ENCODE data around the gene SCARB1. TPM values are rescaled to one million over a fixed set of nuclear protein-coding genes. Genes with fewer than 3 reads are reported as not detected.

Gene SCARB1
- total and polyA plus RNA-seq, 9 of the 15 experiments (the other 6 are each of a cell fraction or from before 2014, with no cell fraction given): 0.56 to 157 (median 52.8) TPM

- H3K9me1 ChIP-seq (ENCODE audit: control insufficient read depth, insufficient read depth, low read length): no peaks in the 10 kb centered on the region
- H4K20me1 ChIP-seq (replicated peaks; ENCODE audit: control insufficient read depth, insufficient read depth, low read length): no peaks in the 10 kb centered on the region; the same call in 1 of the 2 replicates
- H3K36me3 ChIP-seq (ENCODE audit: control insufficient read depth, insufficient read depth, low read length): no peaks in the 10 kb centered on the region
- H3K79me2 ChIP-seq (ENCODE audit: control insufficient read depth, insufficient read depth, low read length): no peaks in the 10 kb centered on the region
- in situ Hi-C loops (cut with MboI) (no loop called here), intact Hi-C loops (cut with micrococcal nuclease) (loop anchor here (2.0 kb wide), 2 partner anchors 22 kb away; partner anchors contain the start of gene SCARB1)
- H3K27ac ChIP-seq (ENCODE audit: extremely low read depth, low read depth, low read length): peak overlapping the region; percentile 57; the same call in 2 of the 3 replicates
- peak overlapping the region; percentile 9 to 14; a peak in 3 of 4 replicates for H3K9ac ChIP-seq (ENCODE audit: insufficient read depth in 1 of 2, low read depth in 2 of 2, low read length in 2 of 2)
- H3K9me3 ChIP-seq (replicated peaks; ENCODE audit: control insufficient read depth, insufficient read depth, low read depth, low read length): no peaks in the 10 kb centered on the region
- peak; percentile 100 for FAIRE-seq
- H3K4me1 ChIP-seq (replicated peaks in 1 of 2; ENCODE audit: control insufficient read depth in 2 of 2, insufficient read depth in 2 of 2, low read length in 2 of 2): peaks cover 36 to 55% of the 10 kb centered on the region in 2 experiments
- WGBS (ENCODE audit: insufficient coverage, low coverage, missing lambda C conversion rate): under 1% methylated on average over 13 of the region's 15 CpGs
- H3K4me2 ChIP-seq (ENCODE audit: insufficient read depth, low read length): peak overlapping the region; percentile 76
- DNase-seq (ENCODE audit: extremely low read depth in 1 of 4, low spot score in 3 of 4): peak; percentile 77 to 98 (median 82)
- H2AFZ ChIP-seq (ENCODE audit: low read depth, low read length): peak overlapping the region; percentile 37
- no peaks in the 10 kb centered on the region for H3K27me3 ChIP-seq (ENCODE audit: control insufficient read depth in 2 of 2, insufficient read depth in 2 of 2, low read length in 2 of 2)
- CTCF ChIA-PET (ENCODE audit: low intra/inter-chr PET ratio): no interaction called here
- no TSS peak for BruUV-seq (replicated peaks)
- peak; percentile 87 for ATAC-seq
- POLR2A ChIA-PET: interaction anchor here (0.7 to 1.4 kb wide), 8 partner anchors 9 to 30 kb away, joined by 3 to 6 read pairs (median 3); partner anchors contain the start of genes SCARB1 and UBC
- no peak overlapping the region for H3K4me3 ChIP-seq
- peak; percentile 64; the same call in 1 of the 2 replicates for TF ChIP-seq ETV5 (CRISPR knock-in tag; IDR thresholded peaks at IDR 0.05; ENCODE audit: low read depth)
- no peak for TF ChIP-seq NR3C1 (CRISPR knock-in tag; IDR thresholded peaks at IDR 0.05)
- TF ChIP-seq NFIC (IDR thresholded peaks at IDR 0.05): peak; percentile 92
- TF ChIP-seq GATA2 (CRISPR knock-in tag; IDR thresholded peaks at IDR 0.05): peak; percentile 86
- peak; percentile 78 to 81; a peak in 3 of 4 replicates for TF ChIP-seq TBL1XR1 (IDR thresholded peaks at IDR 0.05; ENCODE audit: low read length in 2 of 2)
- TF ChIP-seq CREB1 (IDR thresholded peaks at IDR 0.05): peak; percentile 69; the same call in 1 of the 2 replicates
- TF ChIP-seq CREB1 (CRISPR knock-in tag; IDR thresholded peaks at IDR 0.05): no peak
- peak; percentile 54; the same call in 1 of the 2 replicates for TF ChIP-seq HES1 (IDR thresholded peaks at IDR 0.05; ENCODE audit: low read depth)
- TF ChIP-seq TAL1 (IDR thresholded peaks at IDR 0.05): peak; percentile 93
- no peak for TF ChIP-seq ILF3 (IDR thresholded peaks at IDR 0.05; ENCODE audit: borderline replicate concordance)
- TF ChIP-seq SMARCC2 (IDR thresholded peaks at IDR 0.05; ENCODE audit: low read depth): peak; percentile 63; the same call in 1 of the 2 replicates
- no peak for TF ChIP-seq TCF15 (CRISPR knock-in tag; IDR thresholded peaks at IDR 0.05)
- TF ChIP-seq MYC (IDR thresholded peaks at IDR 0.05; ENCODE audit: low read depth, low read length): peak; percentile 88
- TF ChIP-seq MYC (CRISPR knock-in tag; IDR thresholded peaks at IDR 0.05; ENCODE audit: borderline replicate concordance, low read depth): no peak
- 0 out of 2 replicates have a peak, but pooled peaks have one; percentile 41 for TF ChIP-seq ZNF583 (CRISPR knock-in tag; IDR thresholded peaks at IDR 0.05)
- TF ChIP-seq TEAD1 (CRISPR knock-in tag; IDR thresholded peaks at IDR 0.05): peak in 1 of 2 experiments; percentile 23; a peak in 1 of 4 replicates
- TF ChIP-seq SRSF1 (IDR thresholded peaks at IDR 0.05; ENCODE audit: low read depth, low read length): no peak
- TF ChIP-seq CHD4 (IDR thresholded peaks at IDR 0.05; ENCODE audit: insufficient read depth, insufficient replicate concordance, low read depth, low read length, poor library complexity, severe bottlenecking): no peak
- TF ChIP-seq ATF1 (CRISPR knock-in tag; IDR thresholded peaks at IDR 0.05): no peak
- TF ChIP-seq ATF1 (tag; IDR thresholded peaks at IDR 0.05): 0 out of 2 replicates have a peak, but pooled peaks have one; percentile 34
Observed at GRCh38 chr12:124884587-124885438, 21.1 kb upstream of the SCARB1 start.
